Fibroblast of gingiva (primary cell): ENCODE measurements around the gene TEKT3.

Source experiments
- DNase-seq: peaks from one replicate; pipeline ENCODE4 v3.0.0-alpha.2; 2011; ENCODE audit warnings: low read depth

Gene TEKT3

GRCh38 chr17:15349119-15349518 lies 7.7 kb upstream of the TEKT3 start:
- no peak for DNase-seq

- no peak for DNase-seq
Measured at GRCh38 chr17:15348021-15348420, 6.6 kb upstream of the TEKT3 start.

- no peak for DNase-seq
Measured at GRCh38 chr17:15346066-15346595, 4.7 kb upstream of the TEKT3 start.

- no peak for DNase-seq
Measured at GRCh38 chr17:15343749-15344148, 2.4 kb upstream of the TEKT3 start.

GRCh38 chr17:15342460-15342859 lies 1.1 kb upstream of the TEKT3 start:
- DNase-seq, result no peak

- no peak for DNase-seq
Measured at GRCh38 chr17:15341966-15342365, 569 bp upstream of the TEKT3 start.

- DNase-seq, result no peak
Measured at GRCh38 chr17:15340966-15341365, 431 bp downstream of the TEKT3 start.

- DNase-seq, result no peak
Measured at GRCh38 chr17:15335446-15335845, 6.0 kb downstream of the TEKT3 start.

- DNase-seq, result no peak
Measured at GRCh38 chr17:15334266-15334665, 7.1 kb downstream of the TEKT3 start.

GRCh38 chr17:15332338-15332737 lies 9.1 kb downstream of the TEKT3 start:
- DNase-seq, result no peak

- DNase-seq, result no peak
Measured at GRCh38 chr17:15323131-15323530, 18.3 kb downstream of the TEKT3 start.

GRCh38 chr17:15321556-15322251 lies 19.7 kb downstream of the TEKT3 start:
- DNase-seq, result peak; percentile 58

- DNase-seq, result no peak
Measured at GRCh38 chr17:15319452-15320010, 21.9 kb downstream of the TEKT3 start.

GRCh38 chr17:15311996-15312395 lies 29.4 kb downstream of the TEKT3 start:
- no peak for DNase-seq

- no peak for DNase-seq
Measured at GRCh38 chr17:15309793-15310192, 31.6 kb downstream of the TEKT3 start.

GRCh38 chr17:15309236-15309635 lies 32.2 kb downstream of the TEKT3 start:
- no peak for DNase-seq

GRCh38 chr17:15308758-15309157 lies 32.6 kb downstream of the TEKT3 start:
- DNase-seq, result no peak

GRCh38 chr17:15307710-15308111 lies 33.7 kb downstream of the TEKT3 start:
- DNase-seq, result no peak

- no peak for DNase-seq
Measured at GRCh38 chr17:15303851-15304250, 37.5 kb downstream of the TEKT3 start.

GRCh38 chr17:15303268-15303667 lies 38.1 kb downstream of the TEKT3 start:
- no peak for DNase-seq

- DNase-seq, result no peak
Measured at GRCh38 chr17:15301845-15302244, 39.6 kb downstream of the TEKT3 start.

- DNase-seq, result peak; percentile 44
Measured at GRCh38 chr17:15298176-15298575, 43.2 kb downstream of the TEKT3 start.

- DNase-seq, result no peak
Measured at GRCh38 chr17:15293558-15293957, 47.8 kb downstream of the TEKT3 start.
